ENCODE measurements around the gene MESD. TPM values are rescaled to one million over a fixed set of nuclear protein-coding genes. Genes with fewer than 3 reads are reported as not detected.
A peak's percentile ranks its signal among the peaks of the same experiment; 100 is the strongest.

Gene MESD
- total RNA-seq, 1 experiment from 2014 or later = 47.3 TPM

- CTCF ChIA-PET = no interaction called here
- no peaks in the 10 kb centered on the region for H3K27me3 Mint-ChIP-seq (ENCODE audit: unreplicated experiment)
- DNase-seq = no peak
- H3K27ac Mint-ChIP-seq (ENCODE audit: unreplicated experiment) = peak overlapping the region; percentile 72
- H3K9me3 Mint-ChIP-seq (ENCODE audit: low read depth, unreplicated experiment) = no peaks in the 10 kb centered on the region
- peaks cover 31% of the 10 kb centered on the region for H3K4me1 Mint-ChIP-seq (ENCODE audit: low read depth, unreplicated experiment)
- H3K4me3 Mint-ChIP-seq (ENCODE audit: low read depth, unreplicated experiment) = peak overlapping the region; percentile 3
- intact Hi-C loops (cut with micrococcal nuclease; ENCODE audit: unreplicated experiment) = loop anchor here (5.0 kb wide), 1 partner anchor 288 kb away; no protein-coding TSS in a partner anchor
- peaks cover 29% of the 10 kb centered on the region for H3K36me3 Mint-ChIP-seq (ENCODE audit: insufficient read depth, unreplicated experiment)
- no TSS peak for BruUV-seq (replicated peaks)
- TF ChIP-seq CTCF (IDR thresholded peaks at IDR 0.05; ENCODE audit: unreplicated experiment) = no peak
Observed at GRCh38 chr15:80979538-80980200, 9.9 kb downstream of the MESD start.

GRCh38 chr15:80978685-80979329 is 10.8 kb downstream of the MESD start:
- Mint-ChIP-seq H3K4me3 (ENCODE audit: low read depth, unreplicated experiment) (peak overlapping the region; percentile 3), H3K36me3 (ENCODE audit: insufficient read depth, unreplicated experiment) (peaks cover 34% of the 10 kb centered on the region), H3K9me3 (ENCODE audit: low read depth, unreplicated experiment) (no peaks in the 10 kb centered on the region), H3K27ac (ENCODE audit: unreplicated experiment) (peak overlapping the region; percentile 72), H3K27me3 (ENCODE audit: unreplicated experiment) (no peaks in the 10 kb centered on the region), H3K4me1 (ENCODE audit: low read depth, unreplicated experiment) (peaks cover 31% of the 10 kb centered on the region)
- BruUV-seq (replicated peaks) = TSS peak; percentile 60
- no peak for DNase-seq
- intact Hi-C loops (cut with micrococcal nuclease; ENCODE audit: unreplicated experiment) = loop anchor here (5.0 kb wide), 1 partner anchor 288 kb away; no protein-coding TSS in a partner anchor
- CTCF ChIA-PET = no interaction called here
- no peak for TF ChIP-seq CTCF (IDR thresholded peaks at IDR 0.05; ENCODE audit: unreplicated experiment)

GRCh38 chr15:80977627-80978036 is 12.0 kb downstream of the MESD start:
- Mint-ChIP-seq H3K27ac (ENCODE audit: unreplicated experiment) (peak overlapping the region; percentile 72), H3K27me3 (ENCODE audit: unreplicated experiment) (no peaks in the 10 kb centered on the region), H3K4me3 (ENCODE audit: low read depth, unreplicated experiment) (no peak overlapping the region), H3K4me1 (ENCODE audit: low read depth, unreplicated experiment) (peaks cover 31% of the 10 kb centered on the region), H3K9me3 (ENCODE audit: low read depth, unreplicated experiment) (no peaks in the 10 kb centered on the region), H3K36me3 (ENCODE audit: insufficient read depth, unreplicated experiment) (peaks cover 33% of the 10 kb centered on the region)
- peak; percentile 19 for TF ChIP-seq CTCF (IDR thresholded peaks at IDR 0.05; ENCODE audit: unreplicated experiment)
- peak; percentile 53 for DNase-seq
- BruUV-seq (replicated peaks) = no TSS peak
- intact Hi-C loops (cut with micrococcal nuclease; ENCODE audit: unreplicated experiment) = loop anchor here (5.0 kb wide), 1 partner anchor 290 kb away; no protein-coding TSS in a partner anchor
- CTCF ChIA-PET = interaction anchor here (1.2 to 1.7 kb wide), 2 partner anchors 9 to 288 kb away, joined by 4 to 6 read pairs; no protein-coding TSS in a partner anchor

GRCh38 chr15:80976851-80977250 is 12.8 kb downstream of the MESD start:
- no peak for TF ChIP-seq CTCF (IDR thresholded peaks at IDR 0.05; ENCODE audit: unreplicated experiment)

More at GRCh38 chr15:80976851-80977250, 12.8 kb downstream of the MESD start:
- peaks cover 26% of the 10 kb centered on the region for H3K36me3 Mint-ChIP-seq (ENCODE audit: insufficient read depth, unreplicated experiment)
- no peak overlapping the region for H3K27ac Mint-ChIP-seq (ENCODE audit: unreplicated experiment)
- H3K27me3 Mint-ChIP-seq (ENCODE audit: unreplicated experiment) = no peaks in the 10 kb centered on the region
- no peak for DNase-seq
- no TSS peak for BruUV-seq (replicated peaks)
- no peaks in the 10 kb centered on the region for H3K9me3 Mint-ChIP-seq (ENCODE audit: low read depth, unreplicated experiment)
- H3K4me1 Mint-ChIP-seq (ENCODE audit: low read depth, unreplicated experiment) = peaks cover 32% of the 10 kb centered on the region
- intact Hi-C loops (cut with micrococcal nuclease; ENCODE audit: unreplicated experiment) = loop anchor here (5.0 kb wide), 1 partner anchor 290 kb away; no protein-coding TSS in a partner anchor
- CTCF ChIA-PET = interaction anchor here (1.2 to 1.7 kb wide), 2 partner anchors 10 to 289 kb away, joined by 4 to 6 read pairs; no protein-coding TSS in a partner anchor
- no peak overlapping the region for H3K4me3 Mint-ChIP-seq (ENCODE audit: low read depth, unreplicated experiment)

Measured in Calu3 (cell line).